A549 (cell line): Measurements from ENCODE around the gene ANKRD17. TPM values are rescaled to one million over a fixed set of nuclear protein-coding genes. Genes with fewer than 3 reads are reported as not detected.

Experiments
- ATAC-seq, 2 experiments: fragments of 200-7000 bp in 1 of 2; fragments of >200 bp in 1 of 2; cut with Nextera tagmentation in 1 of 2; cut with Tn5 transposase in 1 of 2; 3 replicates each; pipeline versions ENCODE4 v1.8.0 to v1.9.1; 2018 to 2020; ENCODE audit warnings: mild to moderate bottlenecking in 1 of 2, moderate library complexity in 1 of 2
- CTCF ChIA-PET: fragments of 300-600 bp; sonication (Branson Sonifier 250); formaldehyde crosslinking; extraction: SDS; loops from one replicate; lab custom pipeline; 2021; ENCODE audit warnings: antibody characterized with exemption, inconsistent platforms; lab: Yijun Ruan, JAX
- POLR2A ChIA-PET: fragments of 350-600 bp; formaldehyde crosslinking; extraction: SDS; loops from one replicate; lab custom pipeline; 2021; ENCODE audit warnings: antibody characterized with exemption, inconsistent platforms; lab: Yijun Ruan, JAX
- DNase-seq, 2 experiments: peaks; one replicate each; pipeline versions ENCODE4 v3.0.0 to v3.0.0-alpha.2; 2011 to 2016; ENCODE audit warnings: low read depth in 1 of 2, low spot score in 1 of 2
- FAIRE-seq: peaks from 2 replicates; lab custom pipeline; 2011; peaks lifted over from hg19 to GRCh38; lab: Jason Lieb, UNC
- H3K27ac ChIP-seq, 2 experiments: fragments of >200 bp; sonication (Bioruptor Twin); formaldehyde crosslinking; 3 replicates each; pipeline ENCODE4 v1.5.1; 2016 to 2017
- H3K4me1 ChIP-seq: fragments of >200 bp; sonication (Bioruptor Twin); formaldehyde crosslinking; 3 replicates; pipeline ENCODE4 v1.6.1; 2016
- H3K4me2 ChIP-seq: fragments of >200 bp; sonication (Bioruptor Twin); formaldehyde crosslinking; 3 replicates; pipeline ENCODE4 v1.6.1; 2016
- H3K4me3 ChIP-seq: fragments of >200 bp; sonication (Bioruptor Twin); formaldehyde crosslinking; 3 replicates; pipeline ENCODE4 v1.5.1; 2016
- H3K9me3 ChIP-seq: fragments of >200 bp; sonication (Bioruptor Twin); formaldehyde crosslinking; 3 replicates; pipeline ENCODE4 v1.6.1; 2016
- ATOH8 ChIP-seq: fragments of 250-450 bp; sonication (Bioruptor Pico); IDR thresholded peaks from 2 replicates; pipeline ENCODE4 v1.5.0; 2020; ENCODE audit warnings: low read depth, mild to moderate bottlenecking, moderate library complexity
- BCL3 ChIP-seq: fragments of >200 bp; sonication (Bioruptor Twin); formaldehyde crosslinking; IDR thresholded peaks from 3 replicates; pipeline ENCODE4 v1.6.1; 2016
- BHLHE40 ChIP-seq: IDR thresholded peaks from 2 replicates; pipeline ENCODE4 v1.6.1; 2012; ENCODE audit warnings: low read depth, low read length, inconsistent platforms
- CBX2 ChIP-seq: fragments of 200-600 bp; sonication (generic); IDR thresholded peaks from 2 replicates; pipeline ENCODE4 v1.6.1; 2016; ENCODE audit warnings: low read depth, mild to moderate bottlenecking, borderline replicate concordance
- CTCF ChIP-seq: fragments of >200 bp; sonication (Bioruptor Twin); formaldehyde crosslinking; IDR thresholded peaks from 3 replicates; pipeline ENCODE4 v1.5.1; 2016
- EHF ChIP-seq: fragments of 250-450 bp; sonication (Bioruptor Pico); IDR thresholded peaks from 2 replicates; pipeline ENCODE4 v1.5.0; 2020; ENCODE audit warnings: mild to moderate bottlenecking
- EHMT2 ChIP-seq: fragments of 200-600 bp; sonication (generic); IDR thresholded peaks from 2 replicates; pipeline ENCODE4 v1.6.1; 2016; ENCODE audit warnings: antibody characterized with exemption, low read depth, mild to moderate bottlenecking, moderate library complexity
- GATA3 ChIP-seq: IDR thresholded peaks from 2 replicates; pipeline ENCODE4 v1.6.1; 2012; ENCODE audit warnings: borderline replicate concordance
- HDAC2 ChIP-seq: fragments of 200-600 bp; sonication (generic); IDR thresholded peaks from 2 replicates; pipeline ENCODE4 v1.6.1; 2016
- HEYL ChIP-seq: fragments of 250-450 bp; sonication (Bioruptor Pico); IDR thresholded peaks from 2 replicates; pipeline ENCODE4 v1.8.0; 2021; ENCODE audit warnings: mild to moderate bottlenecking, moderate library complexity
- KDM5A ChIP-seq: fragments of 200-600 bp; sonication (generic); IDR thresholded peaks from 2 replicates; pipeline ENCODE4 v1.6.1; 2016; ENCODE audit warnings: antibody characterized with exemption, mild to moderate bottlenecking
- POLR2A ChIP-seq: IDR thresholded peaks from 2 replicates; pipeline ENCODE4 v1.6.1; 2012; ENCODE audit warnings: mild to moderate bottlenecking, low read length
- POLR2AphosphoS2 ChIP-seq: conservative IDR thresholded peaks from 2 replicates; pipeline ENCODE4 v1.6.1; 2012; ENCODE audit warnings: low read length, improper control_type of control experiment, inconsistent platforms
- RAD21 ChIP-seq, 2 experiments: fragments of >200 bp in 1 of 2; sonication (Bioruptor Twin) in 1 of 2; formaldehyde crosslinking in 1 of 2; IDR thresholded peaks in 1 of 2; conservative IDR thresholded peaks in 1 of 2; 2 replicates in 1 of 2; 3 replicates in 1 of 2; pipeline ENCODE4 v1.6.1; 2012 to 2018; ENCODE audit warnings: inconsistent platforms in 1 of 2
- RARB ChIP-seq: fragments of 250-450 bp; sonication (Bioruptor Pico); IDR thresholded peaks from 2 replicates; pipeline ENCODE4 v1.8.0; 2021; ENCODE audit warnings: mild to moderate bottlenecking, moderate library complexity
- REST ChIP-seq: fragments of 200-600 bp; sonication (generic); IDR thresholded peaks from 2 replicates; pipeline ENCODE4 v1.6.1; 2016; ENCODE audit warnings: antibody characterized with exemption, mild to moderate bottlenecking, moderate library complexity
- RFX5 ChIP-seq: fragments of 450-650 bp; IDR thresholded peaks from 2 replicates; pipeline ENCODE4 v1.7.1; 2014; ENCODE audit warnings: antibody characterized with exemption, mild to moderate bottlenecking, moderate library complexity
- RNF2 ChIP-seq: fragments of 200-600 bp; sonication (generic); IDR thresholded peaks from 2 replicates; pipeline ENCODE4 v1.6.1; 2016; ENCODE audit warnings: low read depth, mild to moderate bottlenecking, antibody characterized with exemption, moderate library complexity, borderline replicate concordance
- USF2 ChIP-seq: fragments of 450-650 bp; IDR thresholded peaks from 2 replicates; pipeline ENCODE4 v1.6.1; 2014; ENCODE audit warnings: antibody characterized with exemption
- ZC3H11A ChIP-seq: fragments of 450-650 bp; IDR thresholded peaks from 2 replicates; pipeline ENCODE4 v1.6.1; 2014; ENCODE audit warnings: antibody characterized with exemption, mild to moderate bottlenecking
- ZFP36 ChIP-seq: fragments of 450-650 bp; IDR thresholded peaks from 2 replicates; pipeline ENCODE4 v1.6.1; 2014; ENCODE audit warnings: borderline replicate concordance; ENCODE audit not compliant: partially characterized antibody
- ZNF302 ChIP-seq: fragments of 250-450 bp; sonication (Bioruptor Pico); IDR thresholded peaks from 2 replicates; pipeline ENCODE4 v1.9.0; 2021; ENCODE audit warnings: inconsistent platforms, mild to moderate bottlenecking, moderate library complexity
- ZSCAN20 ChIP-seq: fragments of 250-450 bp; sonication (Bioruptor Pico); IDR thresholded peaks from 2 replicates; pipeline ENCODE4 v1.8.0; 2022; ENCODE audit warnings: mild to moderate bottlenecking, moderate library complexity
- WGBS: methylation state at CpG from one replicate; pipeline ENCODE4 v1.1.6; 2017; ENCODE audit errors: missing lambda C conversion rate; 5-methylcytosine and 5-hydroxymethylcytosine counted together
- polyA plus RNA-seq, 4 experiments: library from polyadenylated mRNA; depleted of rRNA in 3 of 4; stranded (reverse); fragments of >200 nt; fragmentation: RNase III in 1 of 4; extraction: RNeasy Plus Mini Kit Qiagen cat#74134 plus additional on column Dnase treatment in 1 of 4; gene quantifications; 2 replicates in 3 of 4; 3 replicates in 1 of 4; pipeline ENCODE4 v1.2.3, GENCODE V29; 2011 to 2017

ANKRD17 gene
- polyA plus RNA-seq, 2 of the 4 experiments (the other 2 are of a cell fraction) = 18.1 to 43.5 TPM

- Histone ChIP-seq H3K9me3 (no peaks in the 10 kb centered on the region), H3K4me1 (peaks cover 4% of the 10 kb centered on the region; the same call in 2 of the 3 replicates), H3K27ac (no peak overlapping the region), H3K4me3 (no peak overlapping the region), H3K4me2 (no peak overlapping the region)
- TF ChIP-seq GATA3 = no peak
- TF ChIP-seq ZC3H11A = no peak
- TF ChIP-seq RARB (CRISPR knock-in tag) = no peak
- TF ChIP-seq HEYL = no peak
- TF ChIP-seq USF2 = no peak
- TF ChIP-seq BHLHE40 = no peak
- no peak for TF ChIP-seq RAD21 (conservative IDR thresholded peaks at IDR 0.05 in 1 of 2, IDR thresholded peaks at IDR 0.05 in 1 of 2)
- no peak for TF ChIP-seq POLR2A
- TF ChIP-seq HDAC2 = no peak
- no peak for TF ChIP-seq EHF
- TF ChIP-seq CBX2 = no peak
- no peak for TF ChIP-seq BCL3
- no peak for TF ChIP-seq ZFP36
- POLR2A ChIA-PET = no interaction called here
- FAIRE-seq (no peak), ATAC-seq (peak; percentile 34 to 56; a peak in 4 of 6 replicates), DNase-seq (peak in 1 of 2 experiments; percentile 12)
- CTCF ChIA-PET = interaction anchor here (1.4 kb wide), 1 partner anchor 70 kb away, joined by 3 read pairs; no protein-coding TSS in a partner anchor
- 93% methylated on average over 4 of the region's 4 CpGs for WGBS
These were observed 71.3 kb downstream of the ANKRD17 start for GRCh38 chr4:73187325-73187724.

- ChIA-PET POLR2A (no interaction called here), CTCF (no interaction called here)
- no peaks in the 10 kb centered on the region for H3K9me3 ChIP-seq
- H3K4me2 ChIP-seq = no peak overlapping the region
- H3K4me1 ChIP-seq = peaks cover 4% of the 10 kb centered on the region; the same call in 2 of the 3 replicates
- H3K27ac ChIP-seq = no peak overlapping the region
- TF ChIP-seq ZFP36 (no peak), RNF2 (no peak)
- no peak overlapping the region for H3K4me3 ChIP-seq
- FAIRE-seq (no peak), ATAC-seq (no peak), DNase-seq (no peak)
These were observed 72.7 kb downstream of the ANKRD17 start for GRCh38 chr4:73185903-73186302.

- H3K4me1 ChIP-seq = no peaks in the 10 kb centered on the region; the same call in 1 of the 3 replicates
- H3K4me3 ChIP-seq = no peak overlapping the region
- H3K27ac ChIP-seq = no peak overlapping the region
- CTCF ChIA-PET = no interaction called here
- no peak for TF ChIP-seq ZNF302 (CRISPR knock-in tag)
- TF ChIP-seq RFX5 = no peak
- no peak for TF ChIP-seq HEYL
- TF ChIP-seq CTCF = no peak
- WGBS = 93% methylated on average over 3 of the region's 3 CpGs
- no peaks in the 10 kb centered on the region for H3K9me3 ChIP-seq
- DNase-seq = no peak
- no peak for ATAC-seq
- no peak for FAIRE-seq
- H3K4me2 ChIP-seq = no peak overlapping the region
- POLR2A ChIA-PET = no interaction called here
These were observed 77.4 kb downstream of the ANKRD17 start for GRCh38 chr4:73181231-73181630.

GRCh38 chr4:73178389-73178788 lies 80.2 kb downstream of the ANKRD17 start:
- no peak overlapping the region for H3K4me3 ChIP-seq
- ChIA-PET POLR2A (no interaction called here), CTCF (no interaction called here)
- H3K27ac ChIP-seq = no peak overlapping the region
- H3K9me3 ChIP-seq = no peaks in the 10 kb centered on the region
- H3K4me2 ChIP-seq = no peak overlapping the region
- ATAC-seq (no peak), DNase-seq (no peak), FAIRE-seq (no peak)
- H3K4me1 ChIP-seq = no peaks in the 10 kb centered on the region; the same call in 1 of the 3 replicates
- WGBS = 88% methylated on average over 5 of the region's 5 CpGs
- TF ChIP-seq GATA3 (no peak), POLR2AphosphoS2 (no peak), REST (no peak), ATOH8 (CRISPR knock-in tag) (no peak), HDAC2 (no peak), KDM5A (no peak), ZSCAN20 (CRISPR knock-in tag) (no peak), EHMT2 (no peak)
